GM18861 (cell line): ENCODE results near the gene DHX36.

Experiments
- ATAC-seq: cut with Tn5 transposase; IDR thresholded peaks from one replicate; pipeline ENCODE4 v1.9.1; 2021; ENCODE audit not compliant: unreplicated experiment

The DHX36 gene

GRCh38 chr3:154323891-154324738 lies at the start of gene DHX36:
DHX36 (minus strand) TSS chr3:154324487; CDS start chr3:154324416, 71 bp downstream.
- peak; percentile 93 for ATAC-seq

- no peak for ATAC-seq
These were observed 42.9 kb upstream of the DHX36 start for GRCh38 chr3:154367221-154367620.

- ATAC-seq = no peak
These were observed 40.6 kb upstream of the DHX36 start for GRCh38 chr3:154364849-154365248.

GRCh38 chr3:154361099-154361498 lies 36.8 kb upstream of the DHX36 start:
- ATAC-seq = no peak

GRCh38 chr3:154356009-154356408 lies 31.7 kb upstream of the DHX36 start:
- ATAC-seq = no peak

GRCh38 chr3:154349223-154349622 lies 24.9 kb upstream of the DHX36 start:
- no peak for ATAC-seq

- no peak for ATAC-seq
These were observed 21.3 kb upstream of the DHX36 start for GRCh38 chr3:154345422-154346122.

- ATAC-seq = no peak
These were observed 14.3 kb upstream of the DHX36 start for GRCh38 chr3:154338570-154338969.

GRCh38 chr3:154338008-154338407 lies 13.7 kb upstream of the DHX36 start:
- ATAC-seq = no peak

GRCh38 chr3:154334973-154335420 lies 10.7 kb upstream of the DHX36 start:
- peak; percentile 66 for ATAC-seq

- no peak for ATAC-seq
These were observed 3.6 kb upstream of the DHX36 start for GRCh38 chr3:154327871-154328270.

- ATAC-seq = no peak
These were observed 632 bp upstream of the DHX36 start for GRCh38 chr3:154324919-154325318.

- no peak for ATAC-seq
These were observed 7.1 kb downstream of the DHX36 start for GRCh38 chr3:154316974-154317767.

- ATAC-seq = no peak
These were observed 10.1 kb downstream of the DHX36 start for GRCh38 chr3:154314152-154314551.

GRCh38 chr3:154310840-154311239 lies 13.4 kb downstream of the DHX36 start:
- no peak for ATAC-seq

GRCh38 chr3:154307363-154307762 lies 16.9 kb downstream of the DHX36 start:
- ATAC-seq = no peak

GRCh38 chr3:154304936-154305335 lies 19.4 kb downstream of the DHX36 start:
- ATAC-seq = peak; percentile 52

- ATAC-seq = no peak
These were observed 20.0 kb downstream of the DHX36 start for GRCh38 chr3:154304116-154304786.

GRCh38 chr3:154301561-154301960 lies 22.7 kb downstream of the DHX36 start:
- ATAC-seq = no peak

- ATAC-seq = no peak
These were observed 30.3 kb downstream of the DHX36 start for GRCh38 chr3:154294016-154294415.

- no peak for ATAC-seq
These were observed 34.1 kb downstream of the DHX36 start for GRCh38 chr3:154290187-154290586.
